ENCODE measurements around the gene MAGEA1. TPM values are rescaled to one million over a fixed set of nuclear protein-coding genes. Genes with fewer than 3 reads are reported as not detected.

The MAGEA1 gene
- total and polyA plus RNA-seq, 11 donors, result not detected

DNA sequence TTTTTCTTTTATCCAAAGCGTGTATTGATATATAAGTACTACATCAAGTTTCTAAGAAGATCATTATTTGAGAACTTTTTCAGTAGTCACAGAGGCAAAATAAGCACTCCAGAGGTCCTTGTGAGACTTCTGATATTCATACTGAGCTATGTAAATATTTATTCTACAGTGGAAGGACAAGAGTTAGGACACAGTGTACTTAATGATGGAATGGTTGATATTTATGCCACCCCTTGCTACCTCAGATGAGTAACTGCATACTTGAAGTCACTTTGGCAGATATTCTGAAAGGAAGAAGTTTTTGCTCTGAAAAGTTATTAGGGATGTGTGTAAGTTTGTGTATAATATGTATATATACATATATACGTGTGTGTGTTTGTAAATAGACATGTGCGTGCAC lies 30.3 kb downstream of the MAGEA1 start:
- TF ChIP-seq POLR2A (IDR thresholded peaks at IDR 0.05) (no peak), CTCF (IDR thresholded peaks at IDR 0.05) (no peak)
- Histone ChIP-seq H3K36me3 (no peaks in the 10 kb centered on the region), H3K27me3 (peaks cover 0 to 6% (median 0%) of the 10 kb centered on the region in 9 donors), H3K27ac (no peak overlapping the region), H3K9me3 (peaks cover 0 to 20% (median 0%) of the 10 kb centered on the region in 12 donors), H3K4me3 (no peak overlapping the region), H3K4me1 (no peaks in the 10 kb centered on the region)
- ATAC-seq (no peak), DNase-seq (no peak)
- WGBS, 4 donors, result 80 to 91% (median 86%) methylated on average over 3 of the region's 3 CpGs
- intact Hi-C loops (cut with DNase I), result no loop called here

GRCh38 chrX:153214934-153215333 lies 35.9 kb downstream of the MAGEA1 start:
- DNase-seq (no peak), ATAC-seq (no peak)
- no peak for TF ChIP-seq POLR2A (IDR thresholded peaks at IDR 0.05)
- TF ChIP-seq CTCF (IDR thresholded peaks at IDR 0.05), result no peak
- H3K36me3 ChIP-seq, result no peaks in the 10 kb centered on the region
- WGBS, 4 donors, result 33 to 64% (median 46%) methylated on average over 2 of the region's 2 CpGs
- peaks cover 0 to 19% (median 0%) of the 10 kb centered on the region in 9 donors for H3K27me3 ChIP-seq
- H3K4me3 ChIP-seq, result no peak overlapping the region
- H3K9me3 ChIP-seq, result peaks cover 0 to 20% (median 0%) of the 10 kb centered on the region in 12 donors
- intact Hi-C loops (cut with DNase I), result no loop called here
- H3K4me1 ChIP-seq, result no peaks in the 10 kb centered on the region
- H3K27ac ChIP-seq, result no peak overlapping the region

- H3K9me3 ChIP-seq, result peaks cover 0 to 9% (median 0%) of the 10 kb centered on the region in 12 donors
- H3K27me3 ChIP-seq, result peaks cover 0 to 13% (median 0%) of the 10 kb centered on the region in 9 donors
- H3K36me3 ChIP-seq, result no peaks in the 10 kb centered on the region
- no peak for DNase-seq
- no peak overlapping the region for H3K27ac ChIP-seq
- TF ChIP-seq POLR2A (IDR thresholded peaks at IDR 0.05), result no peak
- TF ChIP-seq CTCF (IDR thresholded peaks at IDR 0.05), result no peak
- WGBS, 4 donors, result 68 to 91% (median 81%) methylated on average over 1 of the region's 1 CpG
- intact Hi-C loops (cut with DNase I), result no loop called here
- no peak for ATAC-seq
- H3K4me3 ChIP-seq, result no peak overlapping the region
- H3K4me1 ChIP-seq, result no peaks in the 10 kb centered on the region
Measured at GRCh38 chrX:153216926-153217325, 37.8 kb downstream of the MAGEA1 start.

DNA sequence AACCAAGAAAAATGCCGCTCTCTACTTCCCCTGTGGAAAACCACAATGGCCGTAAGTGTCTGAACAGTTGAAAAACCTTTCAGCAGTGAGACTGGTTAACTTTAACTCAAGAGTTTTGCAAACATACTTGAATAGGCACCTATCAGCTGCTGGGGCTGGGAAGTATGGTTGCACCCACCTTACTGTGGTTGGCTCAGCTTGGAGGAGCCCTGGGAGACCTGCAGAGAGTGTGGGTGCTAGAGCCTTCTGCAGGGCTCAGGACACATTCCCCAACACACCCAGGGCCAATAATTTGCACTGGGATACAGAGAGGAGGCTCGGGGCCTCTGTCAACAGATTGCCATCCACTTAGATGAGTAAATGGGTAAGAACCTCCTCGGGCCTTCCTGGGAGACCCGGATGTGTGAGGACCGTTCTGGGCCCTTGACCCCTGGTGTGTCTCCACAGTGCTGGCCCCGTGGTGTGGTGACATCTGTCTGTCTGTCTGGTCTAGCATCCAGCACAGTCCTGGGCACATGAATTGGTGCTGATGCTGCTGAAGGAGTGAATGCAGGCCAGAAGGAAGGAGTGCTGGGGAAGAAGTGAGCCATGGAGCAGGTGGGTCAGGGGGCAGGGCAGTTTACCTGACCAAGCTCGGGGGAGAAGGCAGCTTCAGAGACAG lies 46.5 kb downstream of the MAGEA1 start:
- DNase-seq (no peak), ATAC-seq (no peak)
- Histone ChIP-seq H3K27ac (no peak overlapping the region), H3K9me3 (no peaks in the 10 kb centered on the region), H3K27me3 (peaks cover 0 to 23% (median 0%) of the 10 kb centered on the region in 9 donors), H3K36me3 (no peaks in the 10 kb centered on the region), H3K4me1 (no peaks in the 10 kb centered on the region), H3K4me3 (no peak overlapping the region)
- intact Hi-C loops (cut with DNase I), result no loop called here
- 78 to 90% (median 83%) methylated on average over 8 of the region's 8 CpGs for WGBS, 4 donors
- TF ChIP-seq POLR2A (IDR thresholded peaks at IDR 0.05), result no peak
